Measurements from ENCODE around the gene ADGRB3.
A peak's percentile ranks its signal among the peaks of the same experiment; 100 is the strongest.
"Not testable (repeated sequence)": the region's sequence is repeated elsewhere in the genome, so short reads cannot be mapped to it uniquely, and the experiment has no call there.

Gene ADGRB3

GRCh38 chr6:69366831-69367230, 731.7 kb downstream of the ADGRB3 start:
- DNase-seq, result no peak

- no peak for DNase-seq
Observed at GRCh38 chr6:69368613-69369012, 733.5 kb downstream of the ADGRB3 start.

- no peak for DNase-seq
Observed at GRCh38 chr6:69370763-69371162, 735.7 kb downstream of the ADGRB3 start.

- no peak for DNase-seq
Observed at GRCh38 chr6:69378326-69378725, 743.2 kb downstream of the ADGRB3 start.

GRCh38 chr6:69379518-69379917, 744.4 kb downstream of the ADGRB3 start:
- DNase-seq, result no peak

- DNase-seq, result no peak
Observed at GRCh38 chr6:69383627-69384026, 748.5 kb downstream of the ADGRB3 start.

- no peak for DNase-seq
Observed at GRCh38 chr6:69386426-69386825, 751.3 kb downstream of the ADGRB3 start.

- DNase-seq, result no peak
Observed at GRCh38 chr6:69390125-69390524, 755.0 kb downstream of the ADGRB3 start.

- no peak for DNase-seq
Observed at GRCh38 chr6:69391106-69391505, 756.0 kb downstream of the ADGRB3 start.

GRCh38 chr6:69392745-69393144, 757.7 kb downstream of the ADGRB3 start:
- DNase-seq, result peak in 1 of 2 donors; percentile 2

GRCh38 chr6:69398311-69398710, 763.2 kb downstream of the ADGRB3 start:
- DNase-seq, result no peak

- no peak for DNase-seq
Observed at GRCh38 chr6:69398729-69399128, 763.6 kb downstream of the ADGRB3 start.

GRCh38 chr6:69408886-69409285, 773.8 kb downstream of the ADGRB3 start:
- no peak for DNase-seq

GRCh38 chr6:69416776-69417175, 781.7 kb downstream of the ADGRB3 start:
- no peak for DNase-seq

GRCh38 chr6:69421269-69421668, 786.2 kb downstream of the ADGRB3 start:
- no peak for DNase-seq

- no peak for DNase-seq
Observed at GRCh38 chr6:69422020-69422419, 786.9 kb downstream of the ADGRB3 start.

GRCh38 chr6:69422475-69422874, 787.4 kb downstream of the ADGRB3 start:
- no peak for DNase-seq

GRCh38 chr6:69423785-69424184, 788.7 kb downstream of the ADGRB3 start:
- no peak for DNase-seq

- DNase-seq, result no peak
Observed at GRCh38 chr6:69424581-69424980, 789.5 kb downstream of the ADGRB3 start.

- no peak for DNase-seq
Observed at GRCh38 chr6:69427882-69428281, 792.8 kb downstream of the ADGRB3 start.

- DNase-seq, result not testable (repeated sequence)
Observed at GRCh38 chr6:69432168-69432567, 797.1 kb downstream of the ADGRB3 start.

GRCh38 chr6:69433116-69433515, 798.0 kb downstream of the ADGRB3 start:
- not testable (repeated sequence) for DNase-seq

GRCh38 chr6:69438113-69438512, 803.0 kb downstream of the ADGRB3 start:
- no peak for DNase-seq

Data from CD4-positive, alpha-beta T cell treated with Interferon alpha-2 for 1 hour (primary cell).